GM12878 (cell line): ENCODE data around the gene YIPF4. TPM values are rescaled to one million over a fixed set of nuclear protein-coding genes. Genes with fewer than 3 reads are reported as not detected.
A peak's percentile ranks its signal among the peaks of the same experiment; 100 is the strongest.

Source experiments
- HDAC2 ChIP-seq: fragments of 200-600 bp; sonication (generic); IDR thresholded peaks from 2 replicates; pipeline ENCODE4 v1.6.1; 2017
- RAD51 ChIP-seq: fragments of 450-650 bp; IDR thresholded peaks from 2 replicates; pipeline ENCODE4 v1.6.1; 2016; ENCODE audit warnings: moderate library complexity, mild to moderate bottlenecking, inconsistent platforms
- SMAD5 ChIP-seq: IDR thresholded peaks from 2 replicates; pipeline ENCODE4 v1.6.1; 2016; ENCODE audit warnings: antibody characterized with exemption, low read depth
- ZBTB11 ChIP-seq: fragments of 450-650 bp; formaldehyde crosslinking; IDR thresholded peaks from 2 replicates; pipeline ENCODE4 v1.5.0; 2022; ENCODE audit warnings: mild to moderate bottlenecking, missing genetic modification characterization
- ZBTB40 ChIP-seq: fragments of 450-650 bp; IDR thresholded peaks from 2 replicates; pipeline ENCODE4 v1.6.1; 2016; ENCODE audit warnings: mild to moderate bottlenecking, moderate library complexity, borderline replicate concordance
- ZZZ3 ChIP-seq: IDR thresholded peaks from 2 replicates; pipeline ENCODE4 v1.6.1; 2011; ENCODE audit warnings: low read depth; ENCODE audit not compliant: control insufficient read depth, insufficient read length
- polyA plus RNA-seq, 11 experiments: library from polyadenylated mRNA; depleted of rRNA in 4 of 11; unstranded in 6 of 11; stranded (reverse) in 5 of 11; fragments of >200 nt; fragmentation: Nextera tagmentation in 4 of 11; fragmentation: Illumina TruSeq in 1 of 11; extraction: Ambion mirVana in 4 of 11; extraction: Trizol in 1 of 11; gene quantifications; 1 replicate in 1 of 11; 2 replicates in 10 of 11; pipeline versions ENCODE4 v1.2.1 to v1.2.3, GENCODE V29; 2011 to 2016; ENCODE audit warnings: inconsistent platforms in 2 of 11, missing spikeins in 2 of 11, low read depth in 1 of 11
- total RNA-seq, 4 experiments: library from RNA; depleted of rRNA in 3 of 4; stranded (reverse); fragments of >200 nt in 3 of 4; fragmentation: Illumina TruSeq in 1 of 4; extraction: Trizol in 1 of 4; gene quantifications; 2 replicates each; pipeline versions ENCODE4 v1.2.1 to v1.2.3, GENCODE V29; 2013 to 2021

The YIPF4 gene
- total and polyA plus RNA-seq, 10 of the 15 experiments (the other 5 are each of a cell fraction or from before 2014, with no cell fraction given), result 2.8 to 60.4 (median 11.1) TPM

DNA sequence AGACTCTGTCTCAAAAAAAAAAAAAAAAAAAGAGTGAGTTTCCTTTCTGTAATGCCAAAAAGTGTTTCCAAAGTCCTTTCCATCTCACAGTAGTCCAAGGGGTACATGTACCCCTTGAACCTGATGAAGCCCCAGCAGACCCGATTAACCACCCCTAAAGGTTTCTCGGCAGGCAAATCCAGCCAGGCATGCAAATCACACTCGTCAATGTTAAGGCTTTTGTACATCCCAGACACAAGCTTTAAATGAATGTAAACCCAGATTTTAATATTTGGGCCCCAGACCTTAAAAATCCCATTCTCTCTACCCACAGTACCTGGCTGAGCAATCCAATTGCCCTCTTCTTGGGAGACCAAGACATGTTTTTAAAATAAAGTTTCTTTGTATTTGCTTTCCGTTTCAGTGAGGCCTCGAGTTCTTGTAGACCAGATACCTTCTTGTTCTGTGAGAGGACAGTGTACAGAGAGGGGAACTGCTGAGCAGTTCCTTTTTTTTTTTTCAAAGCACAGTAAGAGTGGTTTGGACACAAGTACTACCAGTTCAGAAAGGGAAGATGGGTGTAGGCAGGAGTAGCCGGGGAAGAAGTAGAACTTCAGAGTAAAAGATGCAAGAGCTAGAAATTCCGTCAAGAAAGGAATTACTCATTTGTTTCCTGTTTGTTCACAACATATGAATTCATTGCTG is 13.1 kb upstream of the YIPF4 start, which contains the start of gene NLRC4 (continued):
- TF ChIP-seq ZBTB40 (peak; percentile 72), ZBTB11 (CRISPR knock-in tag) (no peak), HDAC2 (no peak), SMAD5 (no peak), ZZZ3 (no peak), RAD51 (no peak)
- TF ChIP-seq, all 136 proteins: peak for 8
